Measurements from ENCODE around the gene IRF3. TPM values are rescaled to one million over a fixed set of nuclear protein-coding genes. Genes with fewer than 3 reads are reported as not detected.
A peak's percentile ranks its signal among the peaks of the same experiment; 100 is the strongest.

IRF3 gene
- total RNA-seq, 1 donor from 2014 or later = 34.5 TPM

DNA sequence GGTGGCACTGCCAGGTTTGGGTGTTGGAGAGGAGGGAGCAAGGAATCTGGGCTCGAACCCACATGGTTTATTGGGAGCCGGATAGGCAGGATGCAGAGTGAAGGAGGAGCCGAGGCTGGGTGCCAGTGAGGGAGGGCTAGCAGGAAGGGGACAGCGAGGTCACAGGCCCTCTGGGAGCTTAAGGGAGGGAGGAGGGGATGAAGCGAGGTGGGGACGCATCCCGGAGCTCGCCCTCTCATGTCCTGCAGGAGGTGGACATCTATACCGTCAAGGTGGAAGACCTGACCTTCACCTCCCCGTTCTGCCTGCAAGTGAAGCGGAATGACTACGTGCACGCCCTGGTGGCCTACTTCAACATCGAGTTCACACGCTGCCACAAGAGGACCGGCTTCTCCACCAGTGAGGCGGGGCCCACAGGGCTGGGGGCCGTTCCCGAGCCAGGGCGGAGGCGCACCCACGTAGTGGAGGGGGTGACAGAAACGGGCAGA, 20.2 kb upstream of the IRF3 start:
- peak overlapping the region; percentile 17 for H3K4me3 ChIP-seq
- no peak for DNase-seq
- intact Hi-C loops (cut with micrococcal nuclease) = no loop called here
- H3K27me3 ChIP-seq (ENCODE audit: low read depth) = peaks cover 11% of the 10 kb centered on the region
- H3K4me1 ChIP-seq = peaks cover 74% of the 10 kb centered on the region
- H3K9me3 ChIP-seq (replicated peaks) = no peaks in the 10 kb centered on the region
- H3K27ac ChIP-seq (replicated peaks) = peak overlapping the region; percentile 81
- peaks cover 73% of the 10 kb centered on the region for H3K36me3 ChIP-seq
- TF ChIP-seq, protein P1, sequence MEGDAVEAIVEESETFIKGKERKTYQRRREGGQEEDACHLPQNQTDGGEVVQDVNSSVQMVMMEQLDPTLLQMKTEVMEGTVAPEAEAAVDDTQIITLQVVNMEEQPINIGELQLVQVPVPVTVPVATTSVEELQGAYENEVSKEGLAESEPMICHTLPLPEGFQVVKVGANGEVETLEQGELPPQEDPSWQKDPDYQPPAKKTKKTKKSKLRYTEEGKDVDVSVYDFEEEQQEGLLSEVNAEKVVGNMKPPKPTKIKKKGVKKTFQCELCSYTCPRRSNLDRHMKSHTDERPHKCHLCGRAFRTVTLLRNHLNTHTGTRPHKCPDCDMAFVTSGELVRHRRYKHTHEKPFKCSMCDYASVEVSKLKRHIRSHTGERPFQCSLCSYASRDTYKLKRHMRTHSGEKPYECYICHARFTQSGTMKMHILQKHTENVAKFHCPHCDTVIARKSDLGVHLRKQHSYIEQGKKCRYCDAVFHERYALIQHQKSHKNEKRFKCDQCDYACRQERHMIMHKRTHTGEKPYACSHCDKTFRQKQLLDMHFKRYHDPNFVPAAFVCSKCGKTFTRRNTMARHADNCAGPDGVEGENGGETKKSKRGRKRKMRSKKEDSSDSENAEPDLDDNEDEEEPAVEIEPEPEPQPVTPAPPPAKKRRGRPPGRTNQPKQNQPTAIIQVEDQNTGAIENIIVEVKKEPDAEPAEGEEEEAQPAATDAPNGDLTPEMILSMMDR (IDR thresholded peaks at IDR 0.05; ENCODE audit: borderline replicate concordance) = no peak

DNA sequence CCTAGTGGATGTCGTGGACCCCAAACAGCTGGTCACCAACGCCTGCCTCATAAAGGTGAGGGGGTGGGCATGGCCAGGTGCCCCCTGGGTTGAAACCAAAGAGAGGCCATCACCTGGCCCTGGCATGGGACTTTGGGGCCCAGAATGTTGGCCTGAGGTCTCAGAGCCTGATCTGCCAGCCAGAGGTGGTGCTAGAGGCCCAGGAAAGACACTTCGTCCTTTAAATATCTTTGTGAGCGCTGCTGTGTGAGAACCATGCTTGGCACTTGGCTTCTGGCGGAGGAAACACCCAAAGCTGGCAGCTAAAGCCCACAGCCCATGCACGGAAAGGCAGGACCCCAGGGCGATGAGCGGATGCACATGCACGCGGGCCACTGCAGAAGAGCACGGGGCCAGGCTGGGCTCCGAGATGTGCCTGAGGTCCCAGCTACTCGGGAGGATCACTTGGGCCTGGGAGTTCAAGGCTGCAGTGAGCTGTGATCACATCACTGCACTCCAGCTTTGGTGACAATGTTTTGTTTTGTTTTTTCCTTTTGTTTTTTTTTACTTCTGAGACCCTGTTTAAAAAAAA, 19.4 kb upstream of the IRF3 start:
- H3K27ac ChIP-seq (replicated peaks) = peak overlapping the region; percentile 12
- DNase-seq = no peak
- peaks cover 7% of the 10 kb centered on the region for H3K27me3 ChIP-seq (ENCODE audit: low read depth)
- no peaks in the 10 kb centered on the region for H3K9me3 ChIP-seq (replicated peaks)
- TF ChIP-seq, protein P1 (IDR thresholded peaks at IDR 0.05; ENCODE audit: borderline replicate concordance) = no peak
- intact Hi-C loops (cut with micrococcal nuclease) = no loop called here
- peaks cover 74% of the 10 kb centered on the region for H3K36me3 ChIP-seq
- H3K4me1 ChIP-seq = peaks cover 74% of the 10 kb centered on the region
- H3K4me3 ChIP-seq = no peak overlapping the region

DNA sequence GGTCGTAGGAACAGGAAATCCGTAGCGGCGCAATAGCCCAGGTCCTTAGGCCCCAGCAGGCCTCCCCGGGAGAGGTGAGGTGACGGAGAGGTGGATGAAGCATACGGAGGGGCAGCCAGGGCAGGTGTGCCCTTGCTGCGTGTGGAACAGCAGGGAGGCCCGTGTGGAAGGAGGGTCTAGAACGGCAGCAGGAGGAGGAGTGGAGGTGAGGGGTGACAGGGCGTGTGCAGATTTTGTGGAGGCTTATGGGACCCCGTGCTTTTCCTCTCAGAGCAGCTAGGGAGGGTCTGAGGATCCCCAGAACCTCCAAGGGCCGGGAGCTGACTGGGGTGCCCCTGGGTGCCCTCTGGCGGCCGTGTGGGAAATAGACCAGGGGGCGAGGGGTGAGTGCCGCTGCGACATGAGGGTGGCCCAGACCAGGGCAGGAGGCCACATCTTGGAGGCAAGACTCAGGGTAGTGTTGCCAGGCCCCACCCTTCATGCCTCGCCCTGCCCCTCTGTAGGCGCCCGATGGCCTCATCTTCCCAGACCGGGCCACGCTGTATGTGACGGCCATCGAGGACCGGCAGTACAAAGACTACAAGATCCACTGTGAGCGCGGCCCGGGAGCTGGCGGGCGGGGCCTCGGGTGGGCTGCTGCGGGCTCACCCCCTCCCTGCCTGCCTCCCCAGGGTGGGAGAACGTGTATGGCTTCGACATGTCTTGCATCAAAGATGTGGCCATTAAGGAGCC, 18.8 kb upstream of the IRF3 start:
- H3K27me3 ChIP-seq (ENCODE audit: low read depth) = peaks cover 2% of the 10 kb centered on the region
- DNase-seq = no peak
- peaks cover 74% of the 10 kb centered on the region for H3K4me1 ChIP-seq
- intact Hi-C loops (cut with micrococcal nuclease) = no loop called here
- H3K9me3 ChIP-seq (replicated peaks) = no peaks in the 10 kb centered on the region
- TF ChIP-seq, protein P1 (IDR thresholded peaks at IDR 0.05; ENCODE audit: borderline replicate concordance) = peak; percentile 41
- peaks cover 74% of the 10 kb centered on the region for H3K36me3 ChIP-seq
- H3K27ac ChIP-seq (replicated peaks) = peak overlapping the region; percentile 12
- no peak overlapping the region for H3K4me3 ChIP-seq

DNA sequence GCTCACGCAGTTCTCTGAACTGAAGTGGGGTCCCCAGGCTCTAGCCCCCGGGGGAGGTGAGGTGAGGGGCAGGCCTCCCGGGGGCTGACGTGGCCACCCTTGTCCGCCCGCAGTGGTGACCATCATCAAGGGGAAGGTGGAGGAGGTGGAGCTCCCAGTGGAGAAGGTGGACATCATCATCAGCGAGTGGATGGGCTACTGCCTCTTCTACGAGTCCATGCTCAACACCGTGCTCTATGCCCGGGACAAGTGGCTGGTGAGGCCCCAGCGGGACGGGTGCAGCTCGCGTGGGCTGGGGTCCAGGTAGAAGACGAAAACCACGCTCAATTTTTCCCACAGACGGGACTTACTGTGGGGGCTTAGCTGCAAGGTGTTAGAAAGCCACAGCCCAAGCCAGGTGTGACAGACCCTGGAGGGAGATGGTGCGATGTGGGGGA, 18.2 kb upstream of the IRF3 start:
- no peak for DNase-seq
- TF ChIP-seq, protein P1 (IDR thresholded peaks at IDR 0.05; ENCODE audit: borderline replicate concordance) = no peak
- Histone ChIP-seq H3K27ac (replicated peaks) (no peak overlapping the region), H3K27me3 (ENCODE audit: low read depth) (no peaks in the 10 kb centered on the region), H3K36me3 (peaks cover 74% of the 10 kb centered on the region), H3K9me3 (replicated peaks) (no peaks in the 10 kb centered on the region), H3K4me1 (peaks cover 74% of the 10 kb centered on the region), H3K4me3 (no peak overlapping the region)
- intact Hi-C loops (cut with micrococcal nuclease) = no loop called here

DNA sequence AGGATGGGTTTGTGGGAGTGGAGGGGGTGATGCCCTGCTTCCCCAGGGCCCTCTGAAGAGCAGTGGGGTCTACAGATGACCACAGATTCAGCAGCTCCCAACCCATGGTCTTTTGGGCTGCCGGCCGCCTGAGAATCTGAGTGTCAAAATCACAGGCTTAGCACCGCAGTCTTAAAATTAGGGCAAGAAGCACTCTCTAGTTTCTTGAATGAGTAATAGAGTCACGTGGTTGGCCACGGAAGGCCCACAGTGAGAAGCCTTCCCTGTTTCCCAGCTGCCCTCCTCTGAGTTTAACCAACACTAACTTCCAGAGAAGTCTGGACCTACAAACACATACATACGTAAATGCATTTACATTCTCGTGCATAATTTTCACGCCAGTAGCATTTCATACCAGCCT, 16.6 kb upstream of the IRF3 start:
- no peak for DNase-seq
- H3K9me3 ChIP-seq (replicated peaks) = no peaks in the 10 kb centered on the region
- peaks cover 75% of the 10 kb centered on the region for H3K4me1 ChIP-seq
- TF ChIP-seq, protein P1 (IDR thresholded peaks at IDR 0.05; ENCODE audit: borderline replicate concordance) = no peak
- intact Hi-C loops (cut with micrococcal nuclease) = no loop called here
- H3K36me3 ChIP-seq = peaks cover 63% of the 10 kb centered on the region
- no peak overlapping the region for H3K4me3 ChIP-seq
- no peaks in the 10 kb centered on the region for H3K27me3 ChIP-seq (ENCODE audit: low read depth)
- H3K27ac ChIP-seq (replicated peaks) = no peak overlapping the region

All from left ventricle myocardium inferior (tissue), 1 donor.